H1 (cell line): ENCODE measurements around the gene NIN. TPM values are rescaled to one million over a fixed set of nuclear protein-coding genes. Genes with fewer than 3 reads are reported as not detected.

ENCODE experiments used
- CTCF ChIA-PET: fragments of 300-600 bp; sonication (Branson Sonifier 250); formaldehyde crosslinking; loops from one replicate; lab custom pipeline; 2021; ENCODE audit not compliant: partially characterized antibody; lab: Charles Lee
- POLR2A ChIA-PET: fragments of 300-600 bp; sonication (Branson Sonifier 250); formaldehyde crosslinking; loops from one replicate; lab custom pipeline; 2021; ENCODE audit warnings: inconsistent platforms; ENCODE audit not compliant: partially characterized antibody; lab: Charles Lee
- DNase-seq, 2 experiments: peaks; one replicate each; pipeline versions ENCODE4 v3.0.0 to v3.0.0-alpha.2; 2010 to 2022; ENCODE audit warnings: low spot score in 2 of 2, low read depth in 1 of 2, mixed read lengths in 1 of 2
- FAIRE-seq: peaks from 2 replicates; lab custom pipeline; 2011; peaks lifted over from hg19 to GRCh38; lab: Jason Lieb, UNC
- H2AFZ ChIP-seq: 2 replicates; pipeline ENCODE4 v1.8.1; 2012; ENCODE audit warnings: low read length, inconsistent platforms
- H2AK5ac ChIP-seq: 2 replicates; pipeline ENCODE4 v1.6.1; 2013; ENCODE audit warnings: low read depth, low read length
- H2BK120ac ChIP-seq: replicated peaks from 2 replicates; pipeline ENCODE3; 2013; ENCODE audit warnings: low read depth, low read length, inconsistent platforms
- H2BK12ac ChIP-seq: 2 replicates; pipeline ENCODE4 v1.6.1; 2013; ENCODE audit warnings: low read depth, low read length
- H2BK15ac ChIP-seq: 2 replicates; pipeline ENCODE4 v1.6.1; 2013; ENCODE audit warnings: low read length
- H2BK20ac ChIP-seq: 2 replicates; pipeline ENCODE4 v1.6.1; 2013; ENCODE audit warnings: low read length
- H2BK5ac ChIP-seq: 2 replicates; pipeline ENCODE4 v1.6.1; 2013; ENCODE audit warnings: low read depth, low read length
- H3K14ac ChIP-seq: 2 replicates; pipeline ENCODE4 v1.6.1; 2013; ENCODE audit warnings: inconsistent platforms; ENCODE audit not compliant: insufficient read length
- H3K18ac ChIP-seq: 2 replicates; pipeline ENCODE4 v1.6.1; 2013; ENCODE audit warnings: low read length; ENCODE audit errors: extremely low read depth
- H3K23ac ChIP-seq: 2 replicates; pipeline ENCODE4 v1.6.1; 2013; ENCODE audit warnings: inconsistent platforms; ENCODE audit not compliant: insufficient read length
- H3K23me2 ChIP-seq: 2 replicates; pipeline ENCODE4 v1.6.1; 2013; ENCODE audit warnings: low read depth, low read length
- H3K27ac ChIP-seq: 2 replicates; pipeline ENCODE4 v1.6.1; 2011; ENCODE audit warnings: low read depth, low read length, inconsistent platforms
- H3K27me3 ChIP-seq, 4 experiments: replicated peaks in 1 of 4; 1 replicate in 1 of 4; 2 replicates in 3 of 4; pipeline versions ENCODE4 v1.6.1 to v1.8.1; 2011 to 2013; ENCODE audit warnings: low read length in 3 of 4, mild to moderate bottlenecking in 3 of 4, inconsistent platforms in 2 of 4, mixed read lengths in 2 of 4, moderate library complexity in 1 of 4; ENCODE audit not compliant: control insufficient read depth in 3 of 4, insufficient read depth in 3 of 4; ENCODE audit errors: extremely low read depth in 1 of 4
- H3K36me3 ChIP-seq, 4 experiments: 2 replicates each; pipeline versions ENCODE4 v1.6.1 to v1.8.1; 2011 to 2013; ENCODE audit warnings: mild to moderate bottlenecking in 4 of 4, low read length in 3 of 4, moderate library complexity in 2 of 4, control low read depth in 1 of 4, inconsistent platforms in 1 of 4; ENCODE audit not compliant: insufficient read depth in 4 of 4, control insufficient read depth in 2 of 4
- H3K4ac ChIP-seq: replicated peaks from 2 replicates; pipeline ENCODE3; 2013; ENCODE audit warnings: low read length, low read depth, mixed read lengths, inconsistent platforms; ENCODE audit not compliant: insufficient read length
- H3K4me1 ChIP-seq, 4 experiments: replicated peaks in 1 of 4; 1 replicate in 1 of 4; 2 replicates in 3 of 4; pipeline versions ENCODE4 v1.6.1 to v1.8.1; 2011 to 2013; ENCODE audit warnings: low read length in 3 of 4, inconsistent platforms in 2 of 4, mixed read lengths in 1 of 4; ENCODE audit not compliant: insufficient read depth in 4 of 4, control insufficient read depth in 3 of 4
- H3K4me2 ChIP-seq, 2 experiments: 2 replicates each; pipeline versions ENCODE4 v1.6.1 to v1.8.1; 2011 to 2013; ENCODE audit warnings: low read depth in 2 of 2, low read length in 2 of 2, control low read depth in 1 of 2, inconsistent platforms in 1 of 2, mild to moderate bottlenecking in 1 of 2; ENCODE audit not compliant: insufficient read depth in 1 of 2
- H3K4me3 ChIP-seq, 4 experiments: fragments of 200-600, 300-600 bp in 1 of 4; sonication (generic), shearing (Covaris generic), sonication (Bioruptor Twin) in 1 of 4; 2 replicates each; pipeline versions ENCODE4 v1.5.1 to v1.8.1; 2011 to 2016; ENCODE audit warnings: low read length in 4 of 4, low read depth in 3 of 4, control low read depth in 2 of 4, inconsistent platforms in 2 of 4, mild to moderate bottlenecking in 2 of 4, mixed read lengths in 1 of 4, moderate library complexity in 1 of 4; ENCODE audit not compliant: insufficient read depth in 2 of 4; ENCODE audit errors: extremely low read depth in 1 of 4
- H3K56ac ChIP-seq: replicated peaks from 2 replicates; pipeline ENCODE3; 2013; ENCODE audit warnings: low read depth, mild to moderate bottlenecking, mixed read lengths, low read length, inconsistent platforms; ENCODE audit not compliant: insufficient read length
- H3K79me1 ChIP-seq: 2 replicates; pipeline ENCODE4 v1.6.1; 2013; ENCODE audit warnings: low read depth, low read length, control low read depth
- H3K79me2 ChIP-seq, 2 experiments: 2 replicates each; pipeline versions ENCODE4 v1.6.1 to v1.8.1; 2012 to 2013; ENCODE audit warnings: low read length in 2 of 2, mild to moderate bottlenecking in 2 of 2, inconsistent platforms in 1 of 2; ENCODE audit not compliant: insufficient read depth in 2 of 2, control insufficient read depth in 1 of 2
- H3K9ac ChIP-seq, 4 experiments: replicated peaks in 1 of 4; 1 replicate in 1 of 4; 2 replicates in 3 of 4; pipeline versions ENCODE4 v1.6.1 to v1.8.1; 2011 to 2013; ENCODE audit warnings: low read depth in 3 of 4, low read length in 3 of 4, control low read depth in 2 of 4, mild to moderate bottlenecking in 2 of 4, moderate library complexity in 2 of 4, inconsistent platforms in 1 of 4; ENCODE audit errors: extremely low read depth in 1 of 4
- H3K9me3 ChIP-seq, 2 experiments: 2 replicates each; pipeline versions ENCODE4 v1.6.1 to v1.8.1; 2012 to 2013; ENCODE audit warnings: mild to moderate bottlenecking in 2 of 2, moderate library complexity in 2 of 2, control low read depth in 1 of 2, inconsistent platforms in 1 of 2, low read depth in 1 of 2, low read length in 1 of 2, mixed read lengths in 1 of 2; ENCODE audit not compliant: insufficient read depth in 2 of 2
- H4K20me1 ChIP-seq, 2 experiments: replicated peaks in 1 of 2; 2 replicates each; pipeline versions ENCODE3 to v1.8.1; 2011 to 2013; ENCODE audit warnings: inconsistent platforms in 2 of 2, low read length in 2 of 2, mild to moderate bottlenecking in 1 of 2; ENCODE audit not compliant: insufficient read depth in 2 of 2, control insufficient read depth in 1 of 2
- H4K5ac ChIP-seq: 2 replicates; pipeline ENCODE4 v1.6.1; 2013; ENCODE audit warnings: low read length, low read depth, mixed read lengths, inconsistent platforms; ENCODE audit not compliant: insufficient read length
- H4K8ac ChIP-seq: 2 replicates; pipeline ENCODE4 v1.8.0; 2013; ENCODE audit warnings: mild to moderate bottlenecking, moderate library complexity, low read length, inconsistent platforms; ENCODE audit not compliant: insufficient read depth; ENCODE audit errors: extremely low read depth
- H4K91ac ChIP-seq: replicated peaks from 2 replicates; pipeline ENCODE3; 2013; ENCODE audit warnings: low read length, mixed read lengths, inconsistent platforms; ENCODE audit not compliant: insufficient read length
- RXRA ChIP-seq: IDR thresholded peaks from 2 replicates; pipeline ENCODE4 v1.6.1; 2011; ENCODE audit warnings: low read depth, mild to moderate bottlenecking, low read length, moderate library complexity; ENCODE audit not compliant: insufficient read depth
- WGBS, 2 experiments: shearing (Covaris generic) in 1 of 2; methylation state at CpG; one replicate each; pipeline versions ENCODE4 v1.1.6 to v1.1.7; 2013 to 2015; ENCODE audit warnings: low lambda C conversion rate in 2 of 2, mixed read lengths in 2 of 2, inconsistent platforms in 1 of 2, low coverage in 1 of 2, missing lambda C conversion rate in 1 of 2; ENCODE audit not compliant: insufficient replicate concordance in 2 of 2, insufficient coverage in 1 of 2, insufficient read length in 1 of 2; ENCODE audit errors: extremely low coverage in 1 of 2, missing lambda C conversion rate in 1 of 2; 5-methylcytosine and 5-hydroxymethylcytosine counted together
- polyA plus RNA-seq, 7 experiments: library from polyadenylated mRNA; depleted of rRNA in 3 of 7; stranded (reverse) in 5 of 7; unstranded in 2 of 7; fragments of >200 nt in 5 of 7; fragments of 200-250 nt in 2 of 7; gene quantifications; 1 replicate in 5 of 7; 2 replicates in 1 of 7; 4 replicates in 1 of 7; pipeline versions ENCODE4 v1.2.1 to v1.2.3, GENCODE V29; 2011 to 2013; ENCODE audit warnings: missing spikeins in 2 of 7, mixed read lengths in 2 of 7
- total RNA-seq: library from RNA; stranded (reverse); fragmentation: NEBNext Ultra II Directional; extraction: Animal tissue kit (Norgen Biotek cat#: 25700); gene quantifications from 2 replicates; pipeline ENCODE4 v1.2.1, GENCODE V29; 2021
- TF ChIP-seq, protein P1 (sequence below): IDR thresholded peaks from 2 replicates; pipeline ENCODE4 v1.6.1; 2012; ENCODE audit warnings: inconsistent platforms

Gene NIN
- total and polyA plus RNA-seq, 2 of the 8 experiments (the other 6 are each of a cell fraction or from before 2014, with no cell fraction given) = 3.2 to 21.3 TPM

DNA sequence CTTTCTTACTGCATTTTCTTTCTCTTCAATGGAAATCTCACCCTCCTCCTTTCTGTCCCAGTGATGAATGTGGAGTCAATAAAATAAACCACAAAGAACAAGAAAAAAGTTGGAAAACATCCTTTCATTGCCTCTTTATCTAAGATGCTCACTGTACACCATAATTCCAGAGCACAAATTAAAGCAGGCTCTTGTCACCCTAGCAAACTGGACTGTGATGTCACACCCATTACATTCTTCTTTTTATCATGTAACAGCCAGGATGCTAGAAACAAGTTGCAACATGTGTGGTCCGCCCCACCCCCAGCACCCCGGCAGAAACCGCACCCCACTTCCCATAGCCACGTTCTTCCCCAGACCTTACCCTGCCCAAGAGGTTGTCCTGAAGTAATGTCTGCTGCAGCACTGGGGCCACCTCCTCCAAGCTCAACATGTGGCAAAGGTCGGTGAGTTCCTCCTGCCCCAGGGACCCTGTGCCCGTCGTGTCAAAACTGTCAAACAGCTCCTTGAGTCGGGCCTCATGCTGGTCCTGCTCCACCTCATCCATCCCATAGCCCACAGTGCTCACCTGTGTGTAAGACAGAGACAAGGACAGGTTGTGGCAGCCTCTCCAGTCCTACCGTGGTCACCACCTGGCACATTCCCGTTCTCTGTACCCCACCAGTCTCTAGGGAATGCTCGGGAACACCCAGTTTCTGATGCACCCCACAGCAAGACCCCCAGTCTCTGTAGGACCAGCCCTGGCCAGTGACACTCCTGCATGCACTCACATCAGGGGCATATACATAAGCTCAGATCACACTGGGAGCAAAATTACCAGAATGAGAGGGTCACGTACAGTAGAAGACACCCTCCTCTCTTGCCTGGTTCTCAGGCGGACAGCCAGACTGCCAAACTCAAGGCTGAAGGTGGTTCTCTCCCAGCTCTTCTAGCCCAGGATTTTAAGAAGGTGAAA, 9.2 kb downstream of the NIN start:
- H4K5ac ChIP-seq = no peak overlapping the region
- H3K4me1 ChIP-seq = peaks cover 6 to 15% (median 10%) of the 10 kb centered on the region in 4 experiments; a peak in 6 of 7 replicates
- H3K9ac ChIP-seq = no peak overlapping the region; a peak in 2 of 7 replicates
- peaks cover 0 to 38% of the 10 kb centered on the region in 2 experiments; a peak in 2 of 4 replicates for H3K79me2 ChIP-seq
- no peak overlapping the region for H3K4me3 ChIP-seq
- no peak overlapping the region for H3K4ac ChIP-seq
- H4K8ac ChIP-seq = no peak overlapping the region
- H3K27me3 ChIP-seq = peaks cover 3 to 27% (median 7%) of the 10 kb centered on the region in 4 experiments; a peak in 6 of 7 replicates
- no peaks in the 10 kb centered on the region for H3K9me3 ChIP-seq
- peak overlapping the region; percentile 17; the same call in 1 of the 2 replicates for H2BK5ac ChIP-seq
- ChIA-PET CTCF (interaction anchor here (1.2 to 4.0 kb wide), 3 partner anchors 10 to 38 kb away, joined by 4 to 23 read pairs (median 11); no protein-coding TSS in a partner anchor), POLR2A (interaction anchor here (1.3 to 3.2 kb wide), 2 partner anchors 9 to 45 kb away, joined by 3 to 23 read pairs; partner anchors contain the start of gene NIN)
- H3K23ac ChIP-seq = no peak overlapping the region
- no peaks in the 10 kb centered on the region for H3K23me2 ChIP-seq
- 0 out of 2 replicates have a peak overlapping the region, but pooled peaks have one; percentile 13 for H2BK20ac ChIP-seq
- 0 out of 2 replicates have a peak, but pooled peaks cover 4% of the 10 kb centered on the region for H3K79me1 ChIP-seq
- no peak overlapping the region for H3K56ac ChIP-seq
- no peak overlapping the region for H3K14ac ChIP-seq
- H3K4me2 ChIP-seq = peak overlapping the region in 1 of 2 experiments; percentile 43; a peak in 3 of 4 replicates
- no peaks in the 10 kb centered on the region for H3K36me3 ChIP-seq
- FAIRE-seq (no peak), DNase-seq (no peak)
- TF ChIP-seq, protein P1, sequence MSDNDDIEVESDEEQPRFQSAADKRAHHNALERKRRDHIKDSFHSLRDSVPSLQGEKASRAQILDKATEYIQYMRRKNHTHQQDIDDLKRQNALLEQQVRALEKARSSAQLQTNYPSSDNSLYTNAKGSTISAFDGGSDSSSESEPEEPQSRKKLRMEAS = peak; percentile 21; the same call in 1 of the 2 replicates
- no peak for TF ChIP-seq RXRA
- H2BK120ac ChIP-seq = no peak overlapping the region
- H2BK15ac ChIP-seq = no peak overlapping the region; the same call in 1 of the 2 replicates
- H4K91ac ChIP-seq = no peak overlapping the region
- H2BK12ac ChIP-seq = peak overlapping the region; percentile 88
- 80% methylated on average over 12 of the region's 13 CpGs; no CpG with 5 or more reads in 1 of the 2 experiments for WGBS, 2 experiments
- H4K20me1 ChIP-seq = peaks cover 12 to 30% of the 10 kb centered on the region in 2 experiments
- H3K18ac ChIP-seq = no peak overlapping the region
- no peak overlapping the region for H3K27ac ChIP-seq
- H2AFZ ChIP-seq = no peak overlapping the region
- no peak overlapping the region for H2AK5ac ChIP-seq
